Activated naive CD4-positive, alpha-beta T cell treated with anti-CD3 and anti-CD28 coated beads for 36 hours (primary cell): ENCODE measurements around the gene MYL9. TPM values are rescaled to one million over a fixed set of nuclear protein-coding genes. Genes with fewer than 3 reads are reported as not detected.

Source experiments
- total RNA-seq, 2 experiments: library from RNA; stranded (reverse); gene quantifications; one replicate each; pipeline ENCODE4 v1.2.3, GENCODE V29; 2021

The MYL9 gene
- total RNA-seq, 2 experiments from 2014 or later = not detected

Other genes with a start within 250 kb of the MYL9 start
- gene DLGAP4, start 235.2 kb upstream of the MYL9 start, total RNA-seq = 10 to 100 TPM in 1 of 2 experiments, 1 to 10 TPM in 1; 9.2 to 13.7 TPM
- 10 to 100 TPM; 32.2 to 33.6 TPM for gene TGIF2, start 32.1 kb downstream of the MYL9 start, total RNA-seq
- gene RAB5IF, start 64.3 kb downstream of the MYL9 start, total RNA-seq = 10 to 100 TPM; 79.8 to 85.9 TPM
- 10 to 100 TPM; 44.1 TPM for gene SLA2, start 104.7 kb downstream of the MYL9 start, total RNA-seq
- 10 to 100 TPM; 26.1 to 28.2 TPM for gene NDRG3, start 204.6 kb downstream of the MYL9 start, total RNA-seq
- gene DSN1, start 232.2 kb downstream of the MYL9 start, total RNA-seq = 10 to 100 TPM; 23.0 to 24.7 TPM